RWPE2 (cell line): Measurements from ENCODE around the gene RPLP2.

Experiments used
- ATAC-seq: fragments of 200-7000 bp; cut with Tn5 transposase; 3 replicates; pipeline ENCODE4 v1.9.1; 2021; ENCODE audit warnings: low read depth
- DNase-seq: peaks from one replicate; pipeline ENCODE4 v3.0.0-alpha.2; 2020; ENCODE audit warnings: low spot score
- H3K27ac ChIP-seq: fragments of 450-650 bp; 2 replicates; pipeline ENCODE4 v1.5.1; 2017; ENCODE audit warnings: mild to moderate bottlenecking; ENCODE audit not compliant: poor library complexity, severe bottlenecking
- H3K27me3 ChIP-seq: fragments of 250-450 bp; sonication (Bioruptor Pico); 2 replicates; pipeline ENCODE4 v1.5.1; 2021; ENCODE audit warnings: mild to moderate bottlenecking, moderate library complexity; ENCODE audit not compliant: insufficient read depth, poor library complexity, severe bottlenecking
- H3K36me3 ChIP-seq: fragments of 250-450 bp; sonication (Bioruptor Pico); 2 replicates; pipeline ENCODE4 v1.5.1; 2020; ENCODE audit warnings: low read depth, mild to moderate bottlenecking, moderate library complexity
- H3K4me1 ChIP-seq: fragments of 250-450 bp; sonication (Bioruptor Pico); 2 replicates; pipeline ENCODE4 v1.5.1; 2021; ENCODE audit warnings: mild to moderate bottlenecking, moderate library complexity; ENCODE audit not compliant: insufficient read depth, poor library complexity, severe bottlenecking
- H3K4me3 ChIP-seq: fragments of 250-450 bp; sonication (Bioruptor Pico); 2 replicates; pipeline ENCODE4 v1.5.1; 2021; ENCODE audit warnings: mild to moderate bottlenecking, moderate library complexity; ENCODE audit not compliant: severe bottlenecking
- H3K9me3 ChIP-seq: fragments of 250-450 bp; sonication (Bioruptor Pico); 2 replicates; pipeline ENCODE4 v1.5.1; 2021; ENCODE audit warnings: mild to moderate bottlenecking, moderate library complexity; ENCODE audit not compliant: severe bottlenecking
- CTCF ChIP-seq: fragments of 450-650 bp; IDR thresholded peaks from one replicate; pipeline ENCODE4 v1.5.1; 2017; ENCODE audit warnings: mild to moderate bottlenecking, moderate library complexity; ENCODE audit not compliant: poor library complexity, severe bottlenecking

RPLP2 gene

GRCh38 chr11:839875-840617 is 30.3 kb downstream of the RPLP2 start:
- TF ChIP-seq CTCF, result peak; percentile 18

GRCh38 chr11:841981-842369 is 32.2 kb downstream of the RPLP2 start:
- TF ChIP-seq CTCF, result no peak
- Histone ChIP-seq H3K4me1 (peaks cover 24% of the 10 kb centered on the region), H3K27ac (peak overlapping the region; percentile 97), H3K36me3 (peaks cover 44% of the 10 kb centered on the region), H3K9me3 (no peaks in the 10 kb centered on the region), H3K4me3 (peak overlapping the region; percentile 58), H3K27me3 (no peaks in the 10 kb centered on the region)
- no peak for DNase-seq
- no peak; the same call in 2 of the 3 replicates for ATAC-seq

More at GRCh38 chr11:839875-840617, 30.3 kb downstream of the RPLP2 start:
- peaks cover 10% of the 10 kb centered on the region for H3K4me1 ChIP-seq
- no peaks in the 10 kb centered on the region for H3K27me3 ChIP-seq
- ATAC-seq (no peak), DNase-seq (no peak)
- H3K4me3 ChIP-seq, result no peak overlapping the region
- H3K9me3 ChIP-seq, result no peaks in the 10 kb centered on the region
- peak overlapping the region; percentile 97 for H3K27ac ChIP-seq
- peaks cover 56% of the 10 kb centered on the region for H3K36me3 ChIP-seq

- H3K4me1 ChIP-seq, result peaks cover 24% of the 10 kb centered on the region
- TF ChIP-seq CTCF, result no peak
- H3K27ac ChIP-seq, result peak within 1 kb of the TSS; percentile 97
- no peaks in the 10 kb centered on the region for H3K27me3 ChIP-seq
- H3K4me3 ChIP-seq, result peak within 1 kb of the TSS; percentile 58
- no peaks in the 10 kb centered on the region for H3K9me3 ChIP-seq
- peaks cover 39% of the 10 kb centered on the region for H3K36me3 ChIP-seq
- ATAC-seq (peak; percentile 13), DNase-seq (peak; percentile 93)
Measured at GRCh38 chr11:842370-843002, 32.7 kb downstream of the RPLP2 start, which contains the start of the genes POLR2L and TSPAN4. TSS of gene POLR2L (minus strand) at chr11:842529. CDS start at chr11:842508, 21 bp downstream. TSS of gene TSPAN4 (plus strand) at chr11:842852. CDS start at chr11:850305, 7,453 bp downstream.

GRCh38 chr11:843086-843734 is 33.4 kb downstream of the RPLP2 start:
- Histone ChIP-seq H3K4me3 (peak overlapping the region; percentile 58), H3K4me1 (peaks cover 24% of the 10 kb centered on the region), H3K36me3 (peaks cover 33% of the 10 kb centered on the region), H3K27me3 (no peaks in the 10 kb centered on the region), H3K9me3 (no peaks in the 10 kb centered on the region), H3K27ac (peak overlapping the region; percentile 97)
- no peak for TF ChIP-seq CTCF
- DNase-seq (no peak), ATAC-seq (no peak)
